Lower leg skin (tissue), 4 donors: ENCODE measurements around the gene TNNI3K. TPM values are rescaled to one million over a fixed set of nuclear protein-coding genes. Genes with fewer than 3 reads are reported as not detected.

Experiments used
- DNase-seq, 2 donors: peaks; one replicate each; pipeline ENCODE4 v3.0.0-alpha.2; 2019; ENCODE audit warnings: low spot score in 2 of 2
- H3K4me3 ChIP-seq: fragments of 200-600 bp; sonication (generic); 2 replicates; pipeline ENCODE4 v1.5.1; 2017; ENCODE audit warnings: mild to moderate bottlenecking, low read depth; ENCODE audit not compliant: poor library complexity, severe bottlenecking
- CTCF ChIP-seq, 3 donors: fragments of 450-650 bp; IDR thresholded peaks; one replicate each; pipeline ENCODE4 v1.5.1; 2016; ENCODE audit warnings: antibody characterized with exemption in 3 of 3, mild to moderate bottlenecking in 3 of 3, moderate library complexity in 2 of 3
- POLR2A ChIP-seq, 2 donors: fragments of 450-650 bp; IDR thresholded peaks; one replicate each; pipeline ENCODE4 v1.6.1; 2016 to 2017; ENCODE audit warnings: antibody characterized with exemption in 2 of 2, mild to moderate bottlenecking in 1 of 2, moderate library complexity in 1 of 2
- WGBS, 2 donors: methylation state at CpG; one replicate each; pipeline ENCODE4 v1.1.5; 2018; 5-methylcytosine and 5-hydroxymethylcytosine counted together
- intact Hi-C: fragments of 100-400 bp; cut with DNase I; formaldehyde crosslinking; loops from one replicate; pipeline ENCODE4 v1.15.0; 2023; ENCODE audit warnings: low total_unique reads
- total RNA-seq, 4 donors: library from RNA; depleted of rRNA; stranded (reverse); fragments of >200 nt; gene quantifications; one replicate each; pipeline ENCODE4 v1.1.0, GENCODE V29; 2016

Gene TNNI3K
- total RNA-seq, 4 donors from 2014 or later: 0.75 to 2.2 TPM; not detected in 2

DNA sequence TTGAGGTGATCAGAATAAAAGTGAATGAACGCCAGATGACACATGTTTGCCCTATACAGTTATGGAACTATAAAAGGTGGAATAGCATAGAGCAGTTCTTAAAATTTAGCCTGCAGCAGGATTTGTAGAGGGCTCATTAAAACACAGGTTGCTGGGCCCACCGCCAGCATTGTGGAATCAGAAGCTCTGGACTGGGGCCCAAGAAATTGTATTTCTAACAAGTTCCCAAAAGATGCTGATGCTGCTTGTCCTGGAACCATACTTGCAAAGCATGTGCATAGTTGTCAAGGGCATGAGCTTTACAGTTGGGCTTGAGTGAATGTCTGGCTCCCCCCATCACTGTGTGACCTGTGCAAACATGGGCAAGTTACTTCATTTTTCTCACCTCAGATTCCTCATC is 314.7 kb downstream of the TNNI3K start:
- TF ChIP-seq CTCF (IDR thresholded peaks at IDR 0.05) (no peak), POLR2A (IDR thresholded peaks at IDR 0.05) (no peak)
- H3K4me3 ChIP-seq: no peak overlapping the region
- intact Hi-C loops: no loop called here
- WGBS, 2 donors: 81 to 90% methylated on average over 2 of the region's 2 CpGs
- no peak for DNase-seq

DNA sequence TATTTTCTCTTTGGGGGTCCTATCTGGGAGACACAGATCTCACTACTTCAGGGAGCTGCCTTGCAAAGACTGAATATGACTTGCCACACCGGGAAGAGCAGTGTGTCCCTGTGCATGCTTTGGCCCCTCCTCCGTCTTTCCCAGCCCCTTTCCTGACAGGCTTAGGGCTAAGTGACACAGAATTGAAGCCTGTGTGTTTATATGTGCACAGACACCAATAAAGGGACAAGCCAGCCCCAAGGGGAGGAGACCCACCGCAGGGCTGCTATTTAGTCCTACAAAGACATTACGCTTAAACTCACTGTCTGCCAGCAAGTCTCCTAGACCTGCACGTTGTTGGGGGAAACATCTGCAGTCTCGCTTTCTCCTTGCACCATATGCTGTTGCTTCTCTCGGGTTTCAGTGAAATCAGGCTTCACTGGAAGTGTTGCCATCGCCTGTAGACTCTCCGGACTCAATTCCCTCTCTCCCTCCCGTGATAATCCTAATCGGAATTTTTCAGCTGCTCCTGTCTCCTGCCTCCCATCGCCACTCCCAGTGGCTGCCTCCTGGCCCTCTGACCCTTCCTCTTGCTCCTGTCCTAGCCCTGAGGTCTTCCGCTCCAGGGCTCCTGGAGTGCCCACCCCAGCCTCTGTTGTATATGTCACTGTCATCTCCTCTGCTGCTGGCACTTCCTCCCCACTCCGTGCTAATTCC is 335.8 kb downstream of the TNNI3K start:
- 29 to 41% methylated on average over 14 of the region's 14 CpGs for WGBS, 2 donors
- DNase-seq: no peak
- intact Hi-C loops: no loop called here
- TF ChIP-seq POLR2A (IDR thresholded peaks at IDR 0.05) (no peak), CTCF (IDR thresholded peaks at IDR 0.05) (no peak)
- H3K4me3 ChIP-seq: no peak overlapping the region

DNA sequence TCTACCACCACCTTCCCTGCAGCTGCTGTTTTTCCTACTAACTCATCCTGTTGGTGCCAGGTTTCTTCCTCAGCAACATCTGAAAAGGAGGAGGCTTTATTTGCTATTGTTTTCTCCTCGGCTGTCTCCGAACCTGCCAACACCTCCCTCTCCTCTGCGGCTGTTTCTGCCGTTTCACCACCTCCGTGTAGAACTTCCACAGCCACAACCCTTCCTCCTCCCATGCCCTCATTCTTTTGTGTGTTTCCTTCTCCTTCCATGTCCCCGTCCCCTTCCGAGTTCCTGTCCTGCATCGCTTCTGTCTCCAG is 336.3 kb downstream of the TNNI3K start:
- TF ChIP-seq CTCF (IDR thresholded peaks at IDR 0.05) (no peak), POLR2A (IDR thresholded peaks at IDR 0.05) (no peak)
- intact Hi-C loops: no loop called here
- DNase-seq: no peak
- 54 to 56% methylated on average over 8 of the region's 8 CpGs for WGBS, 2 donors
- H3K4me3 ChIP-seq: no peak overlapping the region

GRCh38 chr1:74571891-74572290 is 336.7 kb downstream of the TNNI3K start:
- no peak overlapping the region for H3K4me3 ChIP-seq
- intact Hi-C loops: no loop called here
- TF ChIP-seq POLR2A (IDR thresholded peaks at IDR 0.05) (no peak), CTCF (IDR thresholded peaks at IDR 0.05) (no peak)
- DNase-seq: no peak
- WGBS, 2 donors: 65 to 71% methylated on average over 6 of the region's 6 CpGs

DNA sequence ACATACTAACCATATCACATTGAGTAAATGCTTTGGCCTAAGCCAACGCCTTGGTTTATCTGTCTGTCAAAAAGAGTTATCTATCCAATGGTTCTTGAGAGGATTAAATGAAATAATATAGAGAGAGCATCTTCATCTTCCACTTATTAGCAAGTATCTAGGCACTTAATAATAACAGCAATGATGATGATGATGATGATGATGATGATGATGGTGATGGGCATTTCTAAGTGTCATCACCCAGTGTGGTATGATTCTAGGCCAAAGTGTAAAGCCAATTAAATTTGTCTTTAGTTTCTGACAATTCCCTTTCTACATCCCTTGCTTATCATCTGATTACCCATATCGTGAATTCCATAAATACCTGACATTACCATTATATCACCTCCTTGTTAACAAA is 342.9 kb downstream of the TNNI3K start:
- no peak for DNase-seq
- H3K4me3 ChIP-seq: no peak overlapping the region
- intact Hi-C loops: no loop called here
- WGBS, 2 donors: 84 to 89% methylated on average over 2 of the region's 2 CpGs
- TF ChIP-seq POLR2A (IDR thresholded peaks at IDR 0.05) (no peak), CTCF (IDR thresholded peaks at IDR 0.05) (no peak)

DNA sequence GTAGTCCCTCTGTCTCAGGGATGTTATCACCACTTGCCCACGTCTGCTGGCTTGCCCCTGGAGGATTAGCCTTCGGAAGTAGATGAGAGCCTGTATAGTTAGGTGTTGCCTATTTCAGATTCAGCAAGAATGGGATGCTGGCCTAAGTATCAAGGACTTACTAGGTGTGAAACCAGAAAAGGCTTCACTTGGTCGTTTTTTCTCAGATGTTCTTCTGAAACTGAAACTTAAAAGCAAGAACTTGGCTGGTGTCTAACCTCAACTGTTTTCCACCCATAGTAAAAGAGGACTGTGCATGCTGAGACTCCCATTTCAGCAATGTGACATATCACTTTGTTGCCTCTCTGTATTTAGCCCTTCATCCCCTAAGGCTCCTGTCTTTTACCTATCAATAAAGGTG is 344.2 kb downstream of the TNNI3K start:
- no peak for DNase-seq
- no peak overlapping the region for H3K4me3 ChIP-seq
- intact Hi-C loops: no loop called here
- WGBS, 2 donors: 59 to 62% methylated on average over 3 of the region's 3 CpGs
- no peak for TF ChIP-seq POLR2A (IDR thresholded peaks at IDR 0.05)
- no peak for TF ChIP-seq CTCF (IDR thresholded peaks at IDR 0.05)
